ENCODE data around the gene FNBP1L.

The FNBP1L gene

GRCh38 chr1:93447481-93448291 is at the start of gene FNBP1L:
FNBP1L (plus strand) TSS chr1:93448118; CDS start chr1:93448282, 164 bp downstream.
- DNase-seq, result peak; percentile 56 to 83

- DNase-seq, result no peak
Observed at GRCh38 chr1:93399781-93400180, 48.1 kb upstream of the FNBP1L start.

GRCh38 chr1:93408203-93408602 is 39.7 kb upstream of the FNBP1L start:
- DNase-seq, result no peak

- no peak for DNase-seq
Observed at GRCh38 chr1:93411000-93411399, 36.9 kb upstream of the FNBP1L start.

- DNase-seq, result no peak
Observed at GRCh38 chr1:93414749-93415148, 33.2 kb upstream of the FNBP1L start.

- DNase-seq, result no peak
Observed at GRCh38 chr1:93415296-93415695, 32.6 kb upstream of the FNBP1L start.

GRCh38 chr1:93416183-93416582 is 31.7 kb upstream of the FNBP1L start:
- no peak for DNase-seq

GRCh38 chr1:93419344-93419743 is 28.6 kb upstream of the FNBP1L start:
- DNase-seq, result no peak

- DNase-seq, result no peak
Observed at GRCh38 chr1:93420400-93420799, 27.5 kb upstream of the FNBP1L start.

GRCh38 chr1:93426181-93426580 is 21.7 kb upstream of the FNBP1L start:
- DNase-seq, result no peak

GRCh38 chr1:93427656-93428055 is 20.3 kb upstream of the FNBP1L start:
- no peak for DNase-seq

GRCh38 chr1:93433407-93433961 is 14.4 kb upstream of the FNBP1L start:
- DNase-seq, result no peak

GRCh38 chr1:93434088-93434487 is 13.8 kb upstream of the FNBP1L start:
- no peak for DNase-seq

GRCh38 chr1:93434987-93435386 is 12.9 kb upstream of the FNBP1L start:
- no peak for DNase-seq

GRCh38 chr1:93435443-93435842 is 12.5 kb upstream of the FNBP1L start:
- no peak for DNase-seq

GRCh38 chr1:93436496-93436895 is 11.4 kb upstream of the FNBP1L start:
- no peak for DNase-seq

GRCh38 chr1:93437976-93438605 is 9.8 kb upstream of the FNBP1L start:
- peak in 1 of 2 experiments; percentile 40 for DNase-seq

GRCh38 chr1:93438716-93439115 is 9.2 kb upstream of the FNBP1L start:
- no peak for DNase-seq

GRCh38 chr1:93440272-93440671 is 7.6 kb upstream of the FNBP1L start:
- no peak for DNase-seq

GRCh38 chr1:93440706-93441105 is 7.2 kb upstream of the FNBP1L start:
- no peak for DNase-seq

- DNase-seq, result no peak
Observed at GRCh38 chr1:93441589-93441988, 6.3 kb upstream of the FNBP1L start.

- no peak for DNase-seq
Observed at GRCh38 chr1:93442008-93442666, 5.8 kb upstream of the FNBP1L start.

- no peak for DNase-seq
Observed at GRCh38 chr1:93442741-93443140, 5.2 kb upstream of the FNBP1L start.

- no peak for DNase-seq
Observed at GRCh38 chr1:93443454-93443853, 4.5 kb upstream of the FNBP1L start.
